Activated CD8-positive, alpha-beta memory T cell treated with anti-CD3 and anti-CD28 coated beads, Interleukin-2, amount 50 U/mL, for 1 hour (primary cell): ENCODE results near the gene GSG1L.
"Not testable (repeated sequence)": the region's sequence is repeated elsewhere in the genome, so short reads cannot be mapped to it uniquely, and the experiment has no call there.

Experiments
- DNase-seq: peaks from one replicate; pipeline ENCODE4 v3.0.0-alpha.2; 2020; ENCODE audit errors: extremely low read depth

Gene GSG1L

GRCh38 chr16:27758544-27758943, 305.0 kb downstream of the GSG1L start:
- no peak for DNase-seq

GRCh38 chr16:27756206-27756970, 307.1 kb downstream of the GSG1L start:
- no peak for DNase-seq

- DNase-seq = no peak
Observed at GRCh38 chr16:27754788-27755690, 308.5 kb downstream of the GSG1L start.

- DNase-seq = no peak
Observed at GRCh38 chr16:27753563-27753962, 310.0 kb downstream of the GSG1L start.

- no peak for DNase-seq
Observed at GRCh38 chr16:27752241-27752640, 311.3 kb downstream of the GSG1L start.

- no peak for DNase-seq
Observed at GRCh38 chr16:27751676-27752075, 311.8 kb downstream of the GSG1L start.

GRCh38 chr16:27751233-27751632, 312.3 kb downstream of the GSG1L start:
- DNase-seq = no peak

GRCh38 chr16:27749946-27750345, 313.6 kb downstream of the GSG1L start:
- DNase-seq = no peak

- DNase-seq = no peak
Observed at GRCh38 chr16:27749547-27749875, 314.0 kb downstream of the GSG1L start.

- DNase-seq = no peak
Observed at GRCh38 chr16:27748868-27749546, 314.5 kb downstream of the GSG1L start.

- no peak for DNase-seq
Observed at GRCh38 chr16:27747946-27748345, 315.6 kb downstream of the GSG1L start.

- DNase-seq = no peak
Observed at GRCh38 chr16:27746076-27746855, 317.2 kb downstream of the GSG1L start.

- DNase-seq = no peak
Observed at GRCh38 chr16:27745348-27745747, 318.2 kb downstream of the GSG1L start.

- DNase-seq = no peak
Observed at GRCh38 chr16:27743963-27744362, 319.6 kb downstream of the GSG1L start.

GRCh38 chr16:27743001-27743400, 320.5 kb downstream of the GSG1L start:
- not testable (repeated sequence) for DNase-seq

- no peak for DNase-seq
Observed at GRCh38 chr16:27742333-27742732, 321.2 kb downstream of the GSG1L start.

GRCh38 chr16:27740496-27741201, 322.9 kb downstream of the GSG1L start:
- DNase-seq = no peak

- DNase-seq = no peak
Observed at GRCh38 chr16:27739606-27740357, 323.7 kb downstream of the GSG1L start.

- no peak for DNase-seq
Observed at GRCh38 chr16:27738596-27738995, 324.9 kb downstream of the GSG1L start.
